NCI-H69 (cell line): ENCODE measurements around the gene TFF2.
A peak's percentile ranks its signal among the peaks of the same experiment; 100 is the strongest.

ENCODE experiments used
- DNase-seq: peaks from one replicate; lab custom pipeline; 2025; lab: John Stamatoyannopoulos, UW

TFF2 gene

DNA sequence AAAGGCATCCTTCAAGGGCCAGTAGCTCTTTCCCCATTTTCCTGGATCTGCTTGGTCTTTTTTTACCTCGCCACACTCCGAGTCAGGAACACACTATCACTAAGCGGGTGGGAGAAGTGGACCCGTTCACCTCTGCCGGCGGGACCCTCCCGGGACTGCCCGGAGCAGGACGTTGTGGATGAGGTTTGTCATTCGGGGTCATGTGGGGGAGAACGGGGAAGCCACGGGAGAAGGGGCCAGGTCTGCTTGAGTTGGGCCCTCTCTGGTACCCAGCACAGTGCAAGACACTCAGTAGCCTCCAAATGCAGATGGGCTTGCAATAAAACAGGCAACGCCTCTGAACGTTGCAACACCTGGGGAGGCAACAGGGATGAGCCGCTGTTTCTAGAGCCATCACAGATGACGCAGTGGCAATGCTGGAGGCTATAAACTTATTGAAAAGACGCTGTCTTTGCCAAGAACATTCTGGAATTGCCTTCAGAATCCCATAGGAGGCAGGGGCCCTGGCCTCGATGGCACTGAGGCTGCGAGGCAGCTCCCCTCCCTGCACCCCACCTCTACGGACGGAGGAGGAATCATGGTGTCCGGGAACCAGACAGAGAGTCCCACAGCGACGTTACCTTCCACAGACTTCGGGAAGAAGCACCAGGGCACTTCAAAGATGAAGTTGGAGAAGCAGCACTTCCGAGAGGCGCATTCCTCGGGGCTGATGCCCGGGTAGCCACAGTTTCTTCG is 3.8 kb downstream of the TFF2 start:
- no peak for DNase-seq

DNA sequence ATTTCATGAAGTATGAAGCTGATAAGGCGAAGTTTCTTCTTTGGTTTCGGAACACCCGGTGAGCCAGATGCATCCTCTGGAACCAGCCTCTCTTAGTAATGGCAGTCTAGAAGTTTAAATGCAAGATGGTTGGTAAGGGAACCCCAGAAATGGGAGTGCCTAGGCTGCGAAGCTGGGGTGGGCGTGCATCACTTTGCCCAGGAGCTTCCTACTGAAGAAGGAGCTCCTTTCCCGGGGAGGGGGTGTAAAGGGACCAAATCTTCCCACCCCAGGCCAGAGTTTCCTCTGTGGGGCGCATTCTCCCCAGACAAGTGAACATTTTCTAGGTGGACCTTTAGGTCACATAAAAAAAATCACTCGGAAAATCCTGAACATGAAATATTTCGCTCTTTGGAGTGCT is 4.4 kb downstream of the TFF2 start:
- no peak for DNase-seq

DNA sequence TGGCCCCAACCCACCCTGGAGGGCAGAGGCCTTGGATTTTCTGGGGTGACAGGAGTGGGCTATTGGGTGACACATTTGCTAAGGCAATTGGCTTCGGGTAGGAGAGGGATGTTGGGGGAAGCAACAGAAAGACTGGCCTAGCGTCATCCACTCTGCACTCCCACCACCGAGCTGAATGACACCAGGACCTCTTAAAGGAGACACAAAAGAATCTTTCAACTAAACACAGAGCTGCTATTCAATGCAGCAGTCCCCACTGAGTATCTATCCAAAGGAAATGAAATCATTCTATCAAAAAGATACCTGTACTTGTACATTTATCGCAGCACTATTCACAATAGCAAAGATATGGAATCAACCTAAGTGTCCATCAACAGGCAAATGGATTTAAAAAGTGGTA is 6.2 kb downstream of the TFF2 start:
- DNase-seq, result no peak

DNA sequence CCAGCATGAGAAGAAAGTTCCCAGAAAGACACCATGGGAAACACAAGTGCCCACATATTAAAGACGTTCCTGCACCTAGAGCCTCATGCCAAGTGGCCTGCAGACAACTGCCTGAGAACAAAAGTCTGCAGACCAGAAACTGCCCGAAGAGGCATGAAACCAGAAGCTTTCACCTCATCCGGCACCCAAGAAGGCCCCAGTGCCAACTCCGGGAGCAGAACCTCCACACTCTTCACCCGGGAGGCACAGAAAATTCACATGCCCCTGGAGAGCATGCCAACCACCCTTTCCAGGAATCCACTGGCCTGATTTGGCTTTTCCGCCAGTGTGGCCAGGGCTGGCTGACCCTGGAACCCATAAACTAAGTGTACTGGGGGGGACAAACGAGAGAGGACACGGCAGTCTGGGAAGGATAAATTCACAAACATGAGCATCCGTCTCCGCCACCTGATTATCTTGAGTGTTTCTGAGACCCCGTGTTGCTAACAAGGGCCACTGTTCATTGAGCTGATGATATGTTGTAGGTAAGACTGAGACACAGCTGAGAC is 6.8 kb downstream of the TFF2 start:
- DNase-seq, result no peak

DNA sequence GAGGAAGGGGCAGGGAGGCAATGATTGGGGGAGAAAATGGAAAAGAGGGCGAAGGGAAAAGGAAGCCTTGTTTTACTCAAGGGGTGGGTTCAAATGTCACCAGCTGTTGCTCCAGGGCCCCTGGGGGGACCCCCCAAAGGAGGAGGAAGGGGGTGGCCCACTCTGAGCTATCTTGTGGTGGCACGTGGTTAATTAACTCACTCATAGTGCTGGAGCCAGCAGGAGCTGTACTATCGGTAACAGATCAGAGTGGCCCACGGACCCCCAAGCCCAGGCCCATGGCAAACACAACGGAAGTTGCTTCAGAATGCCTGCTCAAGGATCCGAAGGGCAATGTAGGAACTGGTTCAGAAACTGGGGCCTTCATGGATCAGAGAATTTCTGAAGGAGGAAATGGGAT is 7.2 kb downstream of the TFF2 start:
- no peak for DNase-seq

DNA sequence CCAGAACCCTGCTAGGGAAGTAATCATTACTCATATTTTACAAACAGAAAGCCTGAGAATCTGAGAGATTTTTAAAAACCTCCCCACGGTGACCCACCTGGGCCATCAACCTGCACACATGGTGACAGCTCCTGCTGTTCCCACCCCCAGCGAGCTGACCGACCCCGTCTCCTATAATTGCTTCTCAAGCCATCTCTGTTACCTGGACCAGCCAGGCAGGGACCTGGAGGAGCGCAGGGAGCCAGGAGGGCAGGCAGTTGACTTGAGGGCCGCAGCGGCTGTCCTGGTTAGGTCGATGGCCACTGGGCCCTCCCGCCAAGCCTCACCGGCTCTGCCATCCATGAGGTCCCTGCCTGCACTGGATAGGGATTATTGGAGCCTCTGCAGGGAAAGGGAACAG is 7.7 kb downstream of the TFF2 start:
- DNase-seq, result no peak

DNA sequence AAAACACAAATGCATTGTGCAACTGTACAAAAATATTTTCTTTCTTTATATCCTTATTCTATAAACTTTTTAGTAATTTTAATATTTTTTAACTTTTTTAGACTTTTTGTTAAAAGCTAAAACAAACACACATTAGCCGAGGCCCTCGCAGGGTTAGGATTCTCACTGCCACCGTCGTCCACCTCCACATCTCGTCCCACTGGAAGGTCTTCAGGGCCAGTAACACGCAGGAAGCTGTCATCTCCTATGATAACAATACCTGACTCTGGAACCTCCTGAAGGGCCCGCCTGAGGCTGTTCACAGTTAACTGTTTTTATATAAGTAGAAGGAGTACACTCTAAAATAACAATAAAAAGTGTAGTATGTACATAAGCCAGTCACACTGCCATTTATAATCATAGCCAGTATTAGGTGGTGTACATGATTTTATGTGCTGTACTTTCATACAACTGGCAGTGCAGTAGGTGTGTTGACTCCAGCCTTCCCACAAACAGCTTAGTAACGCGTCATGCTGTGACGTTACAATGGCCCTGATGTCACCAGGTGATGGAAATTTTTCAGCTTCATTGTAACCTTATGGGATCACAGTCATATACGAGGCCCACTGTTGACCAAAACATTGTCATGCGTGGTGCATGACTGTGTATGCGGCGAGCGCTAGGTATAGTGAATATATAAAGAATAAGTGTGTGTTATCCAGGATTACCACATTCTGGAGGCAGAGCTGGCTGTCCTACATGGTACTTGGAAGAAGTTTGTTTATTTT is 8.8 kb downstream of the TFF2 start:
- DNase-seq, result peak; percentile 31

DNA sequence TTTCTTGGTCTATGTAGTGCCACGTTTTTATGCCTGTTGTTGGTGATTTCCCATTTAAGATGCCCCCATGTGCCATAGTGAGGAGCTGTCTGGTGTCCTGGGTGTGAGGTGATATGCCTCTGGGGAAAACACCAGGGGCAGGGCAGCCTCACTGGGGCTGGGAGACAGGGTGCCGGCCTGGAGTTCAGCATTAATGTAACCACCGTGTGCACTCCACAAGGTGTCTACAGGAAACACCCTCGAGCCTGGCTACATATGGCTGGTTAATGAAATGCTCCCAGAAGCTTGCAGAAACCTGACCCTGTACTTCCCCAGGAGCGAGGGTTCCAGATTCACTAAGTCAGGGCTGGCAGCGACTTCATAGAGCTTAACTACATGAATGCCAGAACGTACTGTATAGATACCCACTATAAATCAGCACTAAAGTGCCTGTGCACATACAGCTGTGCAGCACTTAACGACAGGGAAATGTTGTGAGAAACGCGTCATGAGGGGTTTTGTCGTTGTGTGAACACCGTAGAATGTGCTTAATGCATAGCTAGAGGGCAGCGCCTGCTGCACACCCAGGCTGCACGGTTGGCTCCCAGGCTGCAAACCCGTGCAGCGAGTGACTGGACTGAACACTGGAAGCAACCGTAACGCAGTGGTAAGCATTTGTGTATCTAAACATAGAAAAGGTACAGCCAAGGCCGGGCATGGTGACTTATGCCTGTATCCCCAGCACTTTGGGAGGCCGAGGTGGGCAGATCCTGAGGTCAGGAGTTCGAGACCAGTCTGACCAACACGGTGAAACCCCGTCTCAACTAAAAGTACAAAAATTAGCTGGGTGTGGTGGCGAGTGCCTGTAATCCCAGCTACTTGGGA is 10.4 kb downstream of the TFF2 start:
- peak; percentile 19 for DNase-seq

DNA sequence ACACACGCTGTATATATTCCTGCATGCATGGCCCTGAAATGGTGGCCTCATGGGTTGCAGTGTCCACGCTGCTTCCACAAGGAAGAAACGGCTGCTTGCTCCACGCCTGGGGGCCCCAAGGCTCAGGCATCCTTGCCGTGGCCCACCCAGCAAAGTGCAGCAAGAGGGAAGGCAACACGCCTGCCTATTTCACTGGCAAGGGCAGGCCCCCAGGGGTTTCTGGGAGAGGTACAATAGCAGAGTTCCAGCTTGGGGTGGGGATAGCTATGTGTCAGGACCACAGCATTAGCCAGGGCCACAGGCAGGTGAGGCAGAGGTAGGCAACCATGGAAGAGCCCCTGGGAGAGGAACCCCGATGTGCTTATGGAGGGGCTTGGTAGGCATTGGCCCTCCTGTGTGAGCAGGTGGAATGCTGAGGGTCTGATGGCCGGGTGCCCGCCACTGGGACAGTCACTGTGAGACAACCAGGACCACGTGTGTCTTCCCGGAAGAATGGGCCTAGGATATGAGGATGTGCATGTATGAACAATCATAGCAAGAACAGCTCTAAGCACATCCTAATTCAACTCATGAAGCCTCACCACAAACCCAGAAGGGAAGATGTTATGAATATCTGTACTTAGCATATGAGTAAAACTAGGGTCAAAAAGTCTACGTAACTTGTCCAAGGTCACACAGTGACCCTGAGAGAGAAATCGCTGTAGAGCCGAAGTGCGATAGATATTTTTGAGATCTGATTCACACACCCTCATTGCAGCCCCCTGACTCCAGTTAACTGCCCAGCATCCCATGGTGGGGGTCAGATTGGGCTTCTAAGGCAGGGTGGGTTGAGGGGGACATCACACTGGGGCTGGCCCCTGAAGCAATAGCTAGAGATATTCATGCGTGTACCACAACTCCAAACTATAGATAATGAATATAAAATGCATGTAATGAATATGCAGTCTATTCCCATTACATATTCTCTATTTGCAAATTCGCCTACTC is 11.8 kb downstream of the TFF2 start:
- DNase-seq, result no peak

DNA sequence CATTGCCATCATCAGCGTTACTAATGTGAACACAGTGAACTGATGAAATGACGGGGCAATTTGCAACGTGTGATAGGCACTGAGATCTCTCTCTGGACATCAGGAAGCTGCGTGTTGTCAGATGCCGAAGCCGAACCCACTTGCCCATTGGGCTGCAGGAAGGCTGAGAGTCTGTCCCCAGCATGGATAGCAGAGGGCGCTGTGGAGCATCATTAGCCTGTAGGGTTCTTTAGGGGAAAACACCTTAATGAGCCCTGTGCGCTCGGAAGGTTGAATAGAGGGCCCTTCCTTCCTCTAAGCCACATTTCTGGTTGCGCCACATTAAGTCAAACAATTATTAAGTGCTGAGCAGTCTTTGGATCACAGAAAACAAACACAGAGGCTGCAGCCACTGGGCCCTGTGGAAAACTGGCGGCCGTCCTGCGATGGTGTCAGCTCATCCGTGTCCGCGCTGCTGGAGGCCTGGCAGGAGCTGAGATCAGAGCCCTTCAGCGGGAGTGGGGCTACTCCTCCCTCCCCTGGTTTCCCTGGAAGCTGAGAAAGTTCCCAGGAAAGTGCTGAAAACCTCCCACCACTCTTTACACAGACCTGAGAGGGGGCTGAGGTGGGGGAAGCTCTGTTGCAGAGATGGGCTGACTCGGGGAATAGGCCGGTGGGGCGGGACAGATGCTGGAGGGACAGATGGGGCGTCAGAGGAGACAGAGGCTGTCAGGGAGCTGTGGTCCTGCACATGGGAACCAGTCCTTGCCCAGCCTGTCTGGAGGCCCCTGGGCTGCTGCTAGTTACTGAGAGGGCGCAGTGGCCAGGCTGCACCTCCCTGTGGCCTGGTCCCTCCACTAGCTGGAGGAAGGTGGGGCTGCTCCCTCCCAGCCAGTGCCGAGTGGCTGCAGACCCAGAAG is 12.7 kb downstream of the TFF2 start:
- DNase-seq, result peak; percentile 96

DNA sequence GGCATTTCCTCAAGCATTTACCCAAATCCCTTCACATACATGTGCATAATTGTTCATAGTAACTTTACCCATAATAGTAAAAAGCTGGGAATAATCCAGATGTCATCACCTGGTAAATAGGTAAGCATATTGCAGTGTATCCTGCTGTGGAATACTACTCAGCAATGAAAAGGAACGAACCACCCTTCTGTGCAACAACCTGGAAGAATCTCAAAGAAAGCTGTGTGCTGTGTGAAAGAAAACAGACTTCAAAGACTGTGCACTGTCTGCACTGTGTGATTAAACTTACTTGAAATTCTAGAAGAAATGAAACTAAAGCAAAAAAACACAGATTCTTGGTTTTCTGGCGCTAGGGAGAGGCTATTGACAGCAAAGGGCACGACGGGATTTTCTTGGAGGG is 13.5 kb downstream of the TFF2 start:
- no peak for DNase-seq

DNA sequence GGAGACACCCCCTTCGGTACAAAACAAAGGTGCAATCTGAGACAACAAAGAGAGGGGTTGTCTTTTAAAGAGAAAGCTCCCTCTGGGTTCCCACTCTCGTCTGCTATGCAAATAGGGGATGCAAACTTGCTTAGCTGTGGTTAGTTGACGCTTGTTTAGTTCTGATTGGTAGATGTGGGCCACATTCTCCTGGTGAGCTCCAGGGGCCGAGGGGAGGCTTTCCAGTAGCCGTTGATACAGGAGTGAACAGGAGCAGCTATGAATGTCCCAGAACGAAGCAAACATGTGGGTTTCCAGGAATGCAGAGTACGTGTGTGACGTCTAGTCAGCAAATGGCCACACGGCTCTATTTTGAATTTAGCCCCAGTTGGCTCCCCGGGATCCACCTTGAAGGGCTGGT is 14.7 kb downstream of the TFF2 start:
- DNase-seq, result no peak

DNA sequence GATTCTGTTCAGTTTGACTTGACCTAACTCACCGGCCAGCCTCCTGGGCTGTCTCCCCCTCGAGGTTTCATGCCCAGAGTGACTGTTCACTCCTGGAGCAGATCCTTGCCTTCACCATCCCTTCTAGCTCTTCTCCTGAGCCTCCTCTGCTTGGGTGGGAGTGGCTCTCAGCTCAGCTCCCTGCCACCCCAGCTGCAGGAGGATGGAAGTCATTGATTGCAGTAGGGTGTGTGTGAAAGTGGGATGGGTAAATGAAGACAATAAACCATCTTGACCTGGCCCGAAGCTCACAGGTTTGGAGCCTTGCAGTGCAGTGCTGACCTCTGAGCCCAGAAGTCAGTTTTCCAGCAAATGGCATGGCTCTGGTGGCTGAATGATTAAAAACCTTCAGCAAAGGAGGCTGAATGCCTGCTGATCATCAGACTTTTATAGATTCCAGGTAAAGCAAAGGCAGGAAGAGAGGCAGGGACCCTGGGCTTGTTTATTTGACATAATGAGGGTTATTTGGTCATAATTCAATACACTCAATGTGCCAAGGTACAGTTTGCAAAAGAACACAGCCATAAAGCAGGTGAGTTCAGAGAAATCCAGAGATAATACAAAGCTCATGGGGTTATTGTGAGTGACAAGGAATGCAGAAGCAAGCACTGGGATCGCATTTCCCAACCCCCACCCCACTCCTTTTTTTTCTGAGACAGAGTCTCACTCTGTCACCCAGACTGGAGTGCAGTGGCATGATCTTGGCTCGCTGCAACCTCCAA is 18.1 kb downstream of the TFF2 start:
- DNase-seq, result no peak

DNA sequence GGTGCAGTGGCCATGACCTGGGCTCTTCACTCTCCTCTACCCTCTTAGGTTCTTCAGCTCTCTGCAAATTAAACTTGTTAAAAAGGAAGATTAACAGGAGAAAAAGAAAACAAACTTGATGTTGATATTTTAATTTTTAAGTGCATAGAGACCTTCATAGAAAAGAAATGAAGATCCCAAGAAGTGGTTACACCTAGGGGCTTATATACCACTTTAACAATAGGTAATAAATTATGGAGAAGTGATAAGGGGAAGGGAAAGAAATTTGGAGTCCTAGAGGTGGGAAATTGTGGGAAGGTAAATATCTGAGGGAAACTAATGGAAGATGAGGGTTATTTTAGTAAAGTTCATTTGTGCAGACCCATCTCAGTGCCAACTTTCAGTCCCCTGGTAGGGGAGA is 19.1 kb downstream of the TFF2 start:
- DNase-seq, result no peak

DNA sequence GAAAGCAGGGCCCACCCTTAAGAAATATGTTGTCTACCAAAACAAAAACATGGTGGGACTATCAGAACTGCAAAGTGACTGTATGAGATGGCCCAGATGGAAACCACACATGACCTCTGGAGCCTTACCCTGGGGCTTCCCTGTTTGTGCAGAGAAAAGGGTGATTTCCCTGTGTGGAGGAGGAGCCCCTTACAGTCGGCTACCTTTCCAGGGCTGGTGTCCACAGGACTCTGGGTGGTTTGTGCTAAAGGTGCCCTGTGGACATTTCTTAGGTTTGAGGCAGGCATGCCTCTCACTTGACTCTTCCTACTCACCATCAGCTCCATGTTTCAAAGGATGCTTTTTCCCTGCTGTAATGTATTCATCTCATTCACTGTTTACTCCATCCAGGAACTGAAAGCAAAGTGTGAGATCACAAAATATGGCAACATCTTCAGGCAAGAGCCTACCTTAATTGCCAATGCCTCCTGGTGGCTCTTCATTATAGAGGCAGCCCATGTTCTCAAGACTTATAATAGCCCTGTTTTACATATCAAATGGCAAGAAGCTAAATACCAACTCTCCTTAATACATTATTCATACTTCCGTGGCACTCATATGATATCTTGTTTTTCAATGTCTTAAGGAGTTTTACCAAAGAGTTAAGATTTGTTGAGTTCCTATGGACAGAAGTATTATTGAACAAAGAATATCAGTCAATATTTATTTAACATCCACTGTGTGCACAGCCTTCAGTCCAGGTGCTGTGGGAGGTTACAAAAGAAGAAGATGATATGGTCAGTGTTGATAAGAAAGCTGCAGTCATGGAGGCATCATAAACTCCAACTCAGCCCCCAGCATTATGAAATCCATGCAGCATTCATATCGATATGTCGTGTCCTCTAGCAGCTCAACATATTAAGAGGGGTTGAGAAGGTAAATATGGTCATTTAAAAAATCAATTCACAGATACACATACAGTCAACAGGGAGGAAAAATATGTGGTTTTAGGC is 20.1 kb downstream of the TFF2 start:
- DNase-seq, result peak; percentile 25

DNA sequence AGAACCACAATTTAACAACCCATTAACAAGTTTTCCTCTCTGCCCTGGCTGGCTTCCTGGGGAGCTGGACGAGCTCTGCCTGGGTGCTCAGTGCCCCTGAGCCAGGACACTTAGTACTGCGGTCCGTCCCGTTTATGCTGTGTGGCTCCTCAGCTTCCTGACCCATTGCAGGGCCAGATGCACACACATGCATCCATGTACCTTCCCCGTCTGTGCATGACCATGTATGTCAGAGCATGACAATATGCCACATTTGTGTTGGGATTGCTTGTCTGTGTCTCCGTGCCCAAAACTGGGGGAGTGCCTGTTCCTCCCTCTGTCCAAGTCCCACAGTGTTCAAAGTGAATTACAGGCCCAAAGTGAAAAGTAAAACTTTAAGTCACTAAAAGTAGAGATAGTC is 25.9 kb downstream of the TFF2 start:
- DNase-seq, result no peak

DNA sequence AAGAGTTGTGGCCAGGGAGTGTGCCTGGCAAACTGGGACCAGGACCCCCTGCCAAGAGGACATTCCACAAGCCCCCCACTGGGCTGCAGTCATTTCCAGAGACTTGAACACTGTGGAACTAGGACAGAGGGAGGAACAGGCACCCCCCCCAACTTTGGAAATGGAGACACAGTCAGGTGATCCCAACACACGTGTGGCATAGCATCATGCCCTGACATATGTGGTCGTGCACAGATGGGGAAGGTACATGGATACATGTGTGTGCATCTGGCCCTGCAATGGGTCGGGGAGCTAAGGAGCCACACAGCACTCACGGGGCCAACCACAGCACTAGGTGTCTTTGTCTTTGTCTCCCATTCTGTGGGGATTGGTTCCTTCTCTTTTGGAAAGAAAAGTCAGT is 28.9 kb downstream of the TFF2 start:
- no peak for DNase-seq

DNA sequence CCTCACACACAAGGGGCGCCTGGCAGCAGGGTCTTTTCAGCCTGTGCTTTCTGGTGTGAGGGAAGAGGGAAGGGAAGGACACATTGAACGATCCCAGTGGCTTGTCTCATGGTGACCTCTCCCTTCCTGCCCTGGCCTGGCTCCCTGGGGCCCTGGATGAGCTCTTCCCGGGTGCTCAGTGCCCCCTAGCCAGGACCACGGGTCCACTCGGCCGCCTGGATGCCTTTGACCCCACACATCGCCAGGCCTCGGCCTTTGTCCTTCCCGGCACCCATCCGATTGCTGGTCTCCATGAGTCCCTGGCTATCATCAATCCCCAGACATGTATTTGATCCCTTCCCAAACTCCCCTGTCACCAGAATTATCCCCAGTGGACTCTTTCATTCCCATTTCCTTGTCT is 29.6 kb downstream of the TFF2 start:
- DNase-seq, result no peak
